ENCODE results near the gene PKD1.

GRCh38 chr16:2070576-2071453, 64.9 kb downstream of the PKD1 start:
- no peak for TF ChIP-seq POLR2A (IDR thresholded peaks at IDR 0.05; ENCODE audit: low read depth, low read length)
- no peak for TF ChIP-seq POLR2AphosphoS5 (IDR thresholded peaks at IDR 0.05; ENCODE audit: low read depth, low read length)

Data from GM12892 (cell line).